RWPE1 (cell line): ENCODE measurements around the gene C16orf74.

Source experiments
- CTCF ChIA-PET: fragments of 350-600 bp; sonication (Branson Sonifier 250); formaldehyde crosslinking; extraction: SDS; loops from one replicate; lab custom pipeline; 2021; lab: Yijun Ruan, JAX
- POLR2A ChIA-PET: fragments of 400-600 bp; formaldehyde crosslinking; extraction: SDS; loops from one replicate; lab custom pipeline; 2020; ENCODE audit warnings: antibody characterized with exemption; ENCODE audit not compliant: low non-redundant PET; lab: Yijun Ruan, JAX
- DNase-seq: peaks from one replicate; pipeline ENCODE4 v3.0.0; 2012; ENCODE audit warnings: low spot score
- H3K27ac ChIP-seq: fragments of 450-650 bp; 2 replicates; pipeline ENCODE4 v1.5.1; 2017
- TF ChIP-seq, protein P1 (sequence below): fragments of 450-650 bp; conservative IDR thresholded peaks from 2 replicates; pipeline ENCODE4 v1.5.1; 2017; ENCODE audit warnings: low read depth, mild to moderate bottlenecking

C16orf74 gene

DNA sequence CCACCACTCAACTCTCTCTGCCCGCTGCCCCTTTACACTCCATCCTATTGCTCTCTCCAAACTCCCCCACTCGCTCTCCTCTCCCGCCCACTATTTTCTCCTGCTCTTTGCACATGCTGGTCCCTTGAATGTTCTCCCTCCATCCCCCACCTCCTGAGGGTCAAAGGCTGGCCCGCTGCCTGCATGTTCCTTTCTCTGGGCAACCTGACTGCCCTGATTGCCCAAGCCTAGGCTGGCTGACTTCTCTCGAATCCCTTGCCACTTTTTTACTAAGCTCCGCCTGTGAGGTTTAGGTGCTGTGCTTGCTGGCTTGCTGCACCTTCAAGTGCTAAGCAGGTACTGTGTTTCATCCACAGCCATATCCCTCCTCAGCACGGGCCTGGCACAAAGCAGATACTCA is 45.7 kb upstream of the C16orf74 start:
- ChIA-PET POLR2A (no interaction called here), CTCF (interaction anchor here (0.9 kb wide), 1 partner anchor 37 kb away, joined by 3 read pairs; no protein-coding TSS in a partner anchor)
- TF ChIP-seq, protein P1, sequence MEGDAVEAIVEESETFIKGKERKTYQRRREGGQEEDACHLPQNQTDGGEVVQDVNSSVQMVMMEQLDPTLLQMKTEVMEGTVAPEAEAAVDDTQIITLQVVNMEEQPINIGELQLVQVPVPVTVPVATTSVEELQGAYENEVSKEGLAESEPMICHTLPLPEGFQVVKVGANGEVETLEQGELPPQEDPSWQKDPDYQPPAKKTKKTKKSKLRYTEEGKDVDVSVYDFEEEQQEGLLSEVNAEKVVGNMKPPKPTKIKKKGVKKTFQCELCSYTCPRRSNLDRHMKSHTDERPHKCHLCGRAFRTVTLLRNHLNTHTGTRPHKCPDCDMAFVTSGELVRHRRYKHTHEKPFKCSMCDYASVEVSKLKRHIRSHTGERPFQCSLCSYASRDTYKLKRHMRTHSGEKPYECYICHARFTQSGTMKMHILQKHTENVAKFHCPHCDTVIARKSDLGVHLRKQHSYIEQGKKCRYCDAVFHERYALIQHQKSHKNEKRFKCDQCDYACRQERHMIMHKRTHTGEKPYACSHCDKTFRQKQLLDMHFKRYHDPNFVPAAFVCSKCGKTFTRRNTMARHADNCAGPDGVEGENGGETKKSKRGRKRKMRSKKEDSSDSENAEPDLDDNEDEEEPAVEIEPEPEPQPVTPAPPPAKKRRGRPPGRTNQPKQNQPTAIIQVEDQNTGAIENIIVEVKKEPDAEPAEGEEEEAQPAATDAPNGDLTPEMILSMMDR, result no peak
- no peak overlapping the region for H3K27ac ChIP-seq
- no peak for DNase-seq

DNA sequence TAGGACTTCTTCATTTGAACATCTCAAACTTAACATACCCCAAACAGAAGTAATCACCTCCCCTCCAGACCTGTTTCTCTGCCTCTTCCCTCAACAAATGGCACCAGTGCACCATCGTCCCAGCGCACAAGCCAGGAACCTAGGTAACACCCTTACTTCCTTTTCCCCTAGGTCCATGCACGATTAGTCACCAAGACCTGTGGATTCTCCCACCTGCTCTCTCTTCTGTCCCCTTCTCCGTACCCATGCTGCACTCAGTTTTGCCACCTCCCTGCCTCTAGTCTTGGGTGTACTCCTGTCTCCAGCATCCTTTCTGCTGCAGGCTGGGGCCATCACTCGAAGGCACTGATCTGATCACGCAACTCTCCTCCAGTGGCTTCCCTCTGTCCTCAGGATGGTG is 45.3 kb upstream of the C16orf74 start:
- ChIA-PET CTCF (no interaction called here), POLR2A (no interaction called here)
- DNase-seq, result no peak
- TF ChIP-seq, protein P1, result no peak
- H3K27ac ChIP-seq, result no peak overlapping the region

GRCh38 chr16:85794696-85795095 is 43.8 kb upstream of the C16orf74 start:
- DNase-seq, result no peak
- TF ChIP-seq, protein P1, result no peak
- POLR2A ChIA-PET, result no interaction called here
- CTCF ChIA-PET, result no interaction called here
- peak overlapping the region; percentile 36; the same call in 1 of the 2 replicates for H3K27ac ChIP-seq

DNA sequence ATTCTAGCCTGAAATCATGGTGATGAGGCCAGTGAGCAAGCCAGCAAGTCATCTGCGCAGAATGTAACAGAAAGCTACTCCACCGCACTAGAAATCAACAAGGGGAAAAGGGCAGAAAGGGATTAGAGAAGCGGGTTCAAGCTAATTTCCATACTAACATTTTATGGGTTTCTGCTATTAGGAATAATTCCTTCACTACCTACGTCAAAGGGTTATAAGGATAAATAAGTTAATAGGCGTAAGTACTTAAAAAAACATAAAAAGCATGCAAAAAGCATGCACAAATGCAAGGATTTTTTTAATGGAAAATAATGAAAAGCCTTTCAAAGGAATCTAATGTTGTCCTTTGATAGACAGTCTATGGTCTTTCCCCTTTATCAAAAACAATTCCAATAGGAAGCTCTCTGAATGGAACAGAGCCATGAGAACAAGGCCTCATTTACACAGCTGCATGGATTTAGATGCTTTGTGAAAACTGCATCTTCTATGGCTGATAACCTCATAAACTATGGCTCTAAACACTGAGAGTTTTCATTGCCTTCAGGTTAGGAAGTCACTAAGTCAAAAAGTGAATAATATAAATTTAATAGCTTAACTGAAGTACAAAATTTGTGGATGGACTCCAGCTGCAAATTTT is 42.9 kb upstream of the C16orf74 start:
- TF ChIP-seq, protein P1, result no peak
- H3K27ac ChIP-seq, result no peak overlapping the region
- ChIA-PET POLR2A (no interaction called here), CTCF (interaction anchor here (0.6 to 1.4 kb wide), 3 partner anchors 28 to 806 kb away, joined by 3 to 6 read pairs (median 3); no protein-coding TSS in a partner anchor)
- no peak for DNase-seq

DNA sequence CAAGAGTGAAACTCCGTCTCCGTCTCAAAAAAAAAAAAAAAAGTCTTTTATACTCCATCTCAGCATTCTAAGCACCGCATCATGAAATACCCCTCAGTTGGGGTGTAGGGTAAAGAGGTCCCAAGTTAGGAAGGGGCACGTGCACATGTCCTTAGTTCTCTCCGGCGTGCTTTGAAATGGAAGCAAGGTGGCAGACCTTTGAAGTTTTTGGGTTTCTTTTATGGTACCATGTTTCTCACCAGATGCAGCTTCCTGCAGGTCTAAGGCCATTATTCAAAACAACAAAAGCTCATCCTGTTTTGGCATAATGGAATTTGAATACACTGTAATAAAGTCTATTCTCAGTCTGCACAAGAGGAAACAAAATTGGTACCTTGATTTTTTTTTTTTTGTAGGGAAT is 38.9 kb upstream of the C16orf74 start:
- DNase-seq, result no peak
- H3K27ac ChIP-seq, result no peak overlapping the region
- TF ChIP-seq, protein P1, result no peak
- ChIA-PET POLR2A (interaction anchor here (0.7 kb wide), 1 partner anchor 226 kb away, joined by 5 read pairs; no protein-coding TSS in a partner anchor), CTCF (no interaction called here)

GRCh38 chr16:85788819-85789218 is 37.9 kb upstream of the C16orf74 start:
- CTCF ChIA-PET, result no interaction called here
- TF ChIP-seq, protein P1, result no peak
- DNase-seq, result no peak
- H3K27ac ChIP-seq, result no peak overlapping the region
- POLR2A ChIA-PET, result no interaction called here
